Mucosa of descending colon (tissue), 3 donors: ENCODE results near the gene HOXC9. TPM values are rescaled to one million over a fixed set of nuclear protein-coding genes. Genes with fewer than 3 reads are reported as not detected.

Experiments
- ATAC-seq: fragments of 200-7000 bp; cut with Tn5 transposase; one replicate; pipeline ENCODE4 v1.9.1; 2020; ENCODE audit warnings: mild to moderate bottlenecking, moderate library complexity
- DNase-seq, 3 donors: peaks; one replicate each; pipeline ENCODE4 v3.0.0-alpha.2; 2020
- H3K36me3 ChIP-seq: fragments of 200-600 bp; one replicate; pipeline ENCODE4 v1.8.0; 2021; ENCODE audit warnings: low read depth, mild to moderate bottlenecking
- H3K4me1 ChIP-seq: fragments of 200-600 bp; one replicate; pipeline ENCODE4 v1.8.0; 2021; ENCODE audit warnings: low read depth, mild to moderate bottlenecking
- H3K4me3 ChIP-seq: fragments of 200-600 bp; one replicate; pipeline ENCODE4 v1.8.0; 2021; ENCODE audit warnings: mild to moderate bottlenecking
- H3K9me3 ChIP-seq: fragments of 200-600 bp; one replicate; pipeline ENCODE4 v1.8.0; 2021; ENCODE audit warnings: mild to moderate bottlenecking
- CTCF ChIP-seq: fragments of 200-600 bp; IDR thresholded peaks from one replicate; pipeline ENCODE4 v1.8.0; 2022; ENCODE audit warnings: antibody characterized with exemption, mild to moderate bottlenecking
- intact Hi-C, 2 donors: fragments of 100-400 bp; cut with DNase I in 1 of 2; cut with micrococcal nuclease in 1 of 2; formaldehyde crosslinking; loops; one replicate each; pipeline versions ENCODE4 v1.11.0 to v1.11.1; 2022; cut with DNase I, micrococcal nuclease
- total RNA-seq, 3 donors: library from RNA; stranded (reverse); fragmentation: NEBNext Ultra II Directional in 2 of 3; extraction: Animal tissue kit (Norgen Biotek cat#: 25700) in 2 of 3; gene quantifications; one replicate each; pipeline versions ENCODE4 v1.2.1 to v1.2.4, GENCODE V29; 2021 to 2023
- donor health status: DM: no; HTN: no; CAD: no; lungs with moderate emphysema.
- donor health status: DM: no; HTN: no; CAD: no.
- donor health status: DM: no; HTN: yes; CAD: no.

The HOXC9 gene
- total RNA-seq, 3 donors from 2014 or later, result not detected

GRCh38 chr12:53976823-53977595 is 23.0 kb upstream of the HOXC9 start:
- peaks cover 8% of the 10 kb centered on the region for H3K4me1 ChIP-seq
- DNase-seq, result no peak
- H3K36me3 ChIP-seq, result no peaks in the 10 kb centered on the region
- intact Hi-C loops, result no loop called here
- TF ChIP-seq CTCF, result no peak
- no peak for ATAC-seq
- H3K9me3 ChIP-seq, result peaks cover 6% of the 10 kb centered on the region
- H3K4me3 ChIP-seq, result no peak overlapping the region

- H3K9me3 ChIP-seq, result peaks cover 6% of the 10 kb centered on the region
- no peak overlapping the region for H3K4me3 ChIP-seq
- H3K36me3 ChIP-seq, result no peaks in the 10 kb centered on the region
- H3K4me1 ChIP-seq, result peaks cover 8% of the 10 kb centered on the region
- no peak for ATAC-seq
- TF ChIP-seq CTCF, result no peak
- no peak for DNase-seq
- intact Hi-C loops, result no loop called here
Observed at GRCh38 chr12:53977596-53978445, 22.1 kb upstream of the HOXC9 start.

GRCh38 chr12:53978477-53979356 is 21.2 kb upstream of the HOXC9 start:
- intact Hi-C loops, result no loop called here
- DNase-seq (peak in 1 of 3 donors; percentile 58), ATAC-seq (peak; percentile 83)
- Histone ChIP-seq H3K36me3 (no peaks in the 10 kb centered on the region), H3K9me3 (peaks cover 6% of the 10 kb centered on the region), H3K4me1 (peaks cover 8% of the 10 kb centered on the region), H3K4me3 (no peak overlapping the region)
- TF ChIP-seq CTCF, result no peak

GRCh38 chr12:53980104-53980801 is 19.7 kb upstream of the HOXC9 start:
- intact Hi-C loops, result no loop called here
- H3K4me3 ChIP-seq, result no peak overlapping the region
- peaks cover 5% of the 10 kb centered on the region for H3K4me1 ChIP-seq
- ATAC-seq (no peak), DNase-seq (no peak)
- H3K36me3 ChIP-seq, result no peaks in the 10 kb centered on the region
- no peak for TF ChIP-seq CTCF
- peaks cover 6% of the 10 kb centered on the region for H3K9me3 ChIP-seq
